Measurements from ENCODE around the gene FCHSD2. TPM values are rescaled to one million over a fixed set of nuclear protein-coding genes. Genes with fewer than 3 reads are reported as not detected.
A peak's percentile ranks its signal among the peaks of the same experiment; 100 is the strongest.
"Not testable (repeated sequence)": the region's sequence is repeated elsewhere in the genome, so short reads cannot be mapped to it uniquely, and the experiment has no call there.

FCHSD2 gene
- total RNA-seq, 2 donors from 2014 or later: 20.0 to 22.1 TPM

DNA sequence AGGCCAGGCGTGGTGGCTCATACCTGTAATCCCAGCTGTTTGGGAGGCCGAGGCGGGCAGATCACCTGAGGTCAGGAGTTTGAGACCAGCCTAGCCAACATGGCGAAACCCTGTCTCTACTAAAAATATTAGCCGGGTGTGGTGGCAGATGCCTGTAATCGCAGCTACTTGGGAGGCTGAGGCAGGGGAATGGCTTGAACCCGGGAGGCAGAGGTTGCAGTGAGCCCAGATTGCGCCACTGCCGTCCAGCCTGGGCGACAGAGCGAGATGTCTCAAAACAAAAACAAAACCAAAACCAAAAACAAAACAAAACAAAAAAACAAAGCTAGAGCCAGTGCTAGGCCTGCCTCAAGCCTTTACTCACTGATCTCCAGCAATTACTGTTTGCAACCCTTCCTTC, 314.5 kb downstream of the FCHSD2 start:
- not testable (repeated sequence) for ATAC-seq, DNase-seq
- intact Hi-C loops (cut with DNase I, micrococcal nuclease): loop anchor here in 1 of 2 donors (2.0 kb wide), 1 partner anchor 351 kb away; no protein-coding TSS in a partner anchor

DNA sequence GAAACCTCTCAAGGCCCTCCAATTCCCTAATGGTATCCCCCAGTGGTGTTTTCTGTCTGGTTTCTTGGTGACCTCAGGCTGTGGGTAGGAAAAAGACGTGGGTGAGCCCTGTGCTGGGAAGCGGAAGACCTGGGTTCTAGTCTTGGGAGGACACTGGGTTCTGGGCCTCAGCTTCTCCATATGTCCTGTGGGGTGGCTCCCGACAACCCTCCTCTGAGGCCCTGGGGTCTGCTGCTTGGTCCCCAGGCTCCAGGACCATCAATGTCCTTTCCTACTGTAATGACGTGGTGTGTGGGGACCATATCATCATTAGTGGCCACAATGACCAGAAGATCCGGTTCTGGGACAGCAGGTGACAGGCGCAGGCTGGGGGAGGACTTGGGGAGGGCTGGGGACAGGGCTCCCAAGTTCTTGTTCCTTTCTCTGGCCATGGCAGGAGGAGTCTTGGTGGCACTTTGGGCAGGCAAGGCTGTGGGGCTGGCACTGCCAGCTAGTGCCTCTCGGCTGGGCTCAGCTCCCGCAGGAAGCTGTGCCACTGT, 315.1 kb downstream of the FCHSD2 start:
- intact Hi-C loops (cut with DNase I, micrococcal nuclease): no loop called here
- ATAC-seq (no peak), DNase-seq (no peak)

DNA sequence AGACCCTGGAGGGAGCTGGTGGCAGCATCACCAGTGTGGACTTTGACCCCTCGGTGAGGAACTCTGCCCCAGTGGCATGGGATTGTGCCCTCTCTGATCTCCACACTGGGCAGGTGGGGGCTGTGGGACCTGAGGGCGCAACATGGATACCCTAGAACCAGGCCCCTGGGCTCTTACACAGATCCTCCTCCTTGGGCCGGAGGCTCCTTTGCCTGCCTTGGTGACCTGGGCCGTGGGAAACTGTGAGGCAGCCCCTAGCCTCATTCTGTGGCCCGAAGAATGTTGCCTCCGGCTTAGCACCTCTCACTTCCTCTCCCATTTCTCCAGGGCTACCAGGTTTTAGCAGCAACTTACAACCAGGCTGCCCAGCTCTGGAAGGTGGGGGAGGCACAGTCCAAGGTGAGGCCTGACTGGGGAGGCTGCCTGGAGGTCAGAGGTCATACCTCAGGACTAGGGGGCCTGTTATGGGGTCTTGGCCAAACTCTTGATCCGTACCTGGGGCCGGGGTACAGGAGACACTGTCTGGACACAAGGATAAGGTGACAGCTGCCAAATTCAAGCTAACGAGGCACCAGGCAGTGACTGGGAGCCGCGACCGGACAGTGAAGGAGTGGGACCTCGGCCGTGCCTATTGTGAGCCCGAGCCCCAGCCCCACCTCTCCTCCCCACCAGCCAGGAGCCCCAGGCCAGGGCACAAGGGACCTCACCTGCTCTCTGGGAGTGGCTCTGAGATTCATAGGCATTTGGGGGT, 315.8 kb downstream of the FCHSD2 start:
- DNase-seq (no peak), ATAC-seq (no peak)
- intact Hi-C loops (cut with DNase I, micrococcal nuclease): no loop called here

DNA sequence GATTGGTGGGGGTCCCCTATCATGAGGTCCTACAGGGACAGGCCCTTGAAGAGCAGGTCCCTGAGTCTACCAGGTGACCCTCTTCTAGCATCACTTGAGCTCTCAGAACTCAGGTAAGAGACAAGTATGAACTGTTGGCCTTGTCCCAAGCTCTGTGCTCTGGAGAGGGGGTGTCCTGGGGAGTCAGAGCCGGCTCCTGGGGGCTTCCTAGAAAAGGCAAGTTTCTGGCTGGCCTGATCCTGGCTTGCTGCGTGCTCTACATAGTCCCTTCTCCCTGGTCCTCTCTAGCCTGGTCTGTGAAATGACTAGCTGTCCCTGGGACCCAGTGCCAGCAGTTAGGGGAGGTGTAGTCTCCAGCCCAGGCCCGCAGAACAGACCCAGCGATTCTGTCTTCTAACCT, 316.5 kb downstream of the FCHSD2 start:
- intact Hi-C loops (cut with DNase I, micrococcal nuclease): no loop called here
- ATAC-seq: no peak
- DNase-seq: no peak

DNA sequence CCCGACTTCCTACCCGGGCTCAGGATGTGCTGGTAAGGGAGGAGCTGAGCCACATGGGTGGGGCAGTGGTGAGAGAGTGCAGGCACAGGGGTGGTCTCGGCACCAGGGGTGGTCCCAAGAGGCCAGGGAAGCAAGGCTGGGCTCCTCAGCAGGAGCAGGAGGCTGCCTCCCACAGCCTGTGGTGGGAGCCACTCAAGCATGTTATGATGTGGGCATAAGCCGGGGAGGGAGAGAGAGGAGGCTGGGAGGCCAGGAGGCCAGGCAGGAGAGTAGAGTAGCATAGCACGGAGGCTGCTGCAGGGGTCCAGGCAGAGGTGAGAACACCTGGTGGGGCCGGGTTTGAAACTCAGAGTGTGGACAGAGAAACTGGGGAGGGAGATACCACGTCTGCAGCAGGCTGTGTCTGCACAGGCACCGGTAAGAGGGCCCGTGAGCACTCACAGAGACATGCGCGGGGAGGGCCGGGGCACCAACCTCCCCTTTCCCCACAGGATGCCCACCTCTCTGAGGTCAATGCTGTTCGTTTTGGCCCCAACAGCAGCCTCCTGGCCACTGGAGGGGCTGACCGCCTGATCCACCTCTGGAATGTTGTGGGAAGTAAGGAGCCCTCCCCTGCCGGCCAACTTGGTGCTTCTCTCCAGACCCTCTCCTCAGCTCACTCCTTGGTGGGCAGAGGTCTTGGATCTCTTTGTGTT, 317.2 kb downstream of the FCHSD2 start:
- DNase-seq: no peak
- intact Hi-C loops (cut with DNase I, micrococcal nuclease): no loop called here
- no peak for ATAC-seq

DNA sequence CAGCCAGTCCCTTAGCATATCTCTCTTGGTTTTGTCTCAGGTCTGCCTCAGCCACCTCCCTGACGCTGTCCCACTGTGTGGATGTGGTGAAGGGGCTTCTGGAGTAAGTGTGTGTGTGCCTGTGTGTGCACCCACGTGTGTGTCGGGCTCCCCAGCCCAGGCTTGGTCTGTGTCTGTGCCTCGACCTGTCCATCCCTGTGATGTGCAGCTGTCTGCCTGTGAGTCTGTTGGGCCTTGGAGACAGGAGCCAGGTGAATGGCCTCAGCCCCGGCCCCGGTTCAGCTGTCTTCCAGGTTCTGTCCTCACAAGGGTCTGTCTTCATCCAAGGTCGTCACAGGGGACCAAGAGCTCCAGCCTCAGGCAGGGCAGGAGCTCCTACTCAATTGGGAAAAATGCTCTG, 318.1 kb downstream of the FCHSD2 start:
- DNase-seq (no peak), ATAC-seq (no peak)
- intact Hi-C loops (cut with DNase I, micrococcal nuclease): no loop called here

DNA sequence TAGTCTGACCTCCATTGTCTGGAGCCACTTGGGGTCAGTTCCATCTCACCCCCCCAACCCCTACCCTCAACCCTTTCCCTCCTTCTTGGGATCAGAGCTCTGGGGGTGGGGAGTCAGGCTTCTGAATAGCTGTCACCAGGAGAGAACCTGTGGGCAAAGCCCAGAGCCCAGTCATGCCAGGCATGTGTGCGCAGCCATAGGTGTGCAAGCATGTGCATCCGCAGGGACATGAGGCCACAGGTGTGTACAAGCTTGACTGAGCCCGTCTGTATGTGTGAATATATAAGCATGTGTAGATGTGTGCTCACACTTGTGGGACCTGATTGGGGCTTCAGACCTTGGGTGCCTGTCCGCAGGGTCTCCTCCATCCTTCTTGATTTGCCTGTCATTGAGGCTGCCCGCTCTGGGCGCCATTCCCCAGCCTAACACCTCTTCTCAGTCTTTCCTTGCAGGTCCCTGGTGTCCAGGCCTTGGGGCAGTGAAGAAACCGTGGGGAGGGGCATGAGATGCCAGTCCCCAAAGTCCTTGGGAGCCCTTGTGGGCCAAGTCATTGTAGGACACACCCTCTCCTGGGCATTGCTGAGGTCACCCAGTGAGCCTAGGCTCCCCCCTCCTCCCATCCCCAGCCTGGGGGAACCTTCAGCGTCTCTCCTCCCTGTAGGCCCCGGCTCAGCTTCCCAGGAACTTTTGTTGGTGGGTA, 318.9 kb downstream of the FCHSD2 start:
- DNase-seq: no peak
- no peak for ATAC-seq
- intact Hi-C loops (cut with DNase I, micrococcal nuclease): no loop called here

DNA sequence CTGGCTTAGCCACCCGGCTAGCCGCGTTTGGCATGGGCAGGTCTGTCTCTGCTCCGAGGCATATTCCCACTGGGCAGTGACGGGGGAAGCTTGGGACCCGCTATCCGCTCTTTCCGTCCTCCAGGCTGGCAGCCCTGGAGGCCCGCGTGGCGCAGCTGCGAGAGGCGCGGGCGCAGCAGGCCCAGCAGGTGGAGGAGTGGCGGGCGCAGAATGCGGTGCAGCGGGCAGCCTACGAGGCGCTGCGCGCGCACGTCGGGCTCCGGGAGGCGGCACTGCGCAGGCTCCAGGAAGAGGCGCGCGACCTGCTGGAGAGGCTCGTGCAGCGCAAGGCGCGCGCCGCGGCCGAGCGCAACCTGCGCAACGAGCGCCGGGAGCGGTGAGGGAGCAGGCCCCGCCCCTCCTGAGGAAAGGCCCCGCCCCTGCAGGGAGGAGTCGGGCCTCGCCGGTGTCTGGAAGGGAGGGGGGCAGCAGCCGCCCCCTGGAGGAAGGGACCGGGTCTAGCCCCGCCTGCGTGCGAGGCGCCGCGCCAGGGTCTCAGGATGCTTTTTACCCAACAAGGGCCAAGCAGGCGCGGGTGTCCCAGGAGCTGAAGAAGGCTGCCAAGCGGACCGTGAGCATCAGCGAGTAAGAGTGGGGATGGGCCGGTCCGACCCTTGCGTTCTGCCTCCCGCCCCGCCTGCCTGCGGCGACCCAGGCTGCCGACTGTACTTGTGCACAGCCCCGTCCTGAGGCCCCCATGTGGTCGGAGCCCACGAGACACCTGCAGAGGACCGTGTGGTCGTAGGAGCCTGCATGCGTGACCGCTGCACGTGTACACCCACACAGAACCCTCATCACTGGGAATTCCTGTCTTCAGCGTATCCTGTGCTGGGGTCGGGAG, 320.0 kb downstream of the FCHSD2 start:
- ATAC-seq (peak; percentile 91), DNase-seq (peak; percentile 84 to 93)
- intact Hi-C loops (cut with DNase I, micrococcal nuclease): no loop called here

DNA sequence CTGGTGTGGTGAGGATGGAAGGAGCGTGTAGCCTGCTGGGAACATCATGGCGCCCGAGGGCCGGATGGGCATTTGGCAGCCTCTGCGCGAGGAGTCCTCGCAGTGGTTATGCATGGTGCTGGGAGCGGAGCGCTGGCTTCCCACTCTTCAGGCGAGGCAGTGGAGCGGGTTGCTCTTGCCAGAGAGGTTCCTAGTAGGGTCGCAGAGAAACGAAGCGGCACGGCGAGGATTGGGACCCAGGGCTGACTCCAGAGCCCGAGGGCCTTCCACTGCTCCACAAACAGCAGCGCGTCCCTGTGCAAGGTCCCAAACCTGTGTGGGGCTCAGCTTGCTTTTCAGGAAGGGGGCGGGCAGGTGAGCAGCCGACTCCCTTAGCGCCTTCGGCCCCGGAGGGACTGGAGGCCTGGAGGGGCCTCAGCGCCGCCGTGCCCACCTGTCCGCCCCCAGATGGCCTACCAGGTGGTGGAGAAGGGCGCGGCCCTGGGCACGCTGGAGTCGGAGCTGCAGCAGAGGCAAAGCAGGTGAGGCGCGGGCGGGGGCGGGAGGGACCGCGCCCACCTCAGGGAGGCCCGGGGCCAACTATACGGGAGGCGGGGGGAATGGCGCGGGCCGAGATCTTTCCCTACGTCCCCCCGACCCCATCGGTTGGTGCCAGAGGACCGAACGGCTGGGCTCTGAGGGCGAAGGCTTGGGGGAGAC, 320.7 kb downstream of the FCHSD2 start:
- peak; percentile 70 for ATAC-seq
- intact Hi-C loops (cut with DNase I, micrococcal nuclease): no loop called here
- peak; percentile 62 to 66 for DNase-seq

DNA sequence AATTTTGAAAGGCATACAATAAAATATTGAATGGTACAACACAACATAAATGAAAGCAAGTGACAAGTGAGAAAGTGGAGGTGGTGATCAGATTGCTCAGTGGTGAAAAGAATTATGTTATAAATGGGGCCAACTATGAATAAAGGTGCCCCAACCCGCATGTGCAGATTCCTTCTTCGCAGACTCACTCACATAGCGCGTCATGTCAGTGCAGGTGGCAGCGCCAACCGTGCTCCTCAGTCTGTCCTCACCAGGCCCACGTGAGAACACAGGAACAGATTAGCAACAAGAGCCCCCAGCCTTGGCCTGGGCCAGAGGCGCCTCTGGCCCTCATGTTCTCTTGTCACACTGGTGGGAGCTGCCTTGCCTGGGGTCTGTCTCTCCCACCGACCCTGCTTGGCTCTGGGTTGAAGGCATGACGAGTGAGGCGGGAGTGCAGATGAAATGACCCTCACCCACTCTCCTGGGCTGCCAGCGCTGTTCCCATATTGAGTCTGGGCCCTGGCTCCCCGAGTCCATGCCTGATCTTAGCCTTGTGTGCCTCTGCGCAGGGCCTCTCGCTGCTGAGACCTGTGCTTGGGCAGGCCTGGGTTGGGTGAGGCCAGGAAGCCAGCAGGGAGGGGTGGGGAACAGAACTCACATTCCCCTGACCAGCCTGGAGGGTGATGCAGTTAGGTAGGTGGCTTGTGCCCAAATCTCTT, 321.5 kb downstream of the FCHSD2 start:
- no peak for ATAC-seq
- intact Hi-C loops (cut with DNase I, micrococcal nuclease): no loop called here
- no peak for DNase-seq

DNA sequence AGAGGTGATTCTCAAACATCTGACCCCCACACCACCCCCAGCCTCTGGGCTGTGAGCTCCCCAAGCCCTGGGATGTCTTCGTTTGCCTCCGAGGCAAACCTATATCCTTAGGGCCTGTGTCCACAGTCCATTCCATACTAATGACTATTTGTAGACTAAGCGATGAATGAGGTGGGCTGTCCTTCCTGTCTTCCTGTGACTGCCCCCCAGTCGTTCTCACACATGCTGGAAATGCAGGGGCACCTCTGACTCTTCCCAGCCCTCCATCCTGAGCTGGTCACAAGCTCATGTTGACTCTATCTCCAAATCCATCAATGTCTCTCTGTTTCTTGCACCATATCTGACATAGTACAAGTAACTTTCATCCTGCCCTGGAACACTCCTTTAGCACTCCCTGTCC, 323.1 kb downstream of the FCHSD2 start:
- intact Hi-C loops (cut with DNase I, micrococcal nuclease): no loop called here
- DNase-seq (no peak), ATAC-seq (no peak)

DNA sequence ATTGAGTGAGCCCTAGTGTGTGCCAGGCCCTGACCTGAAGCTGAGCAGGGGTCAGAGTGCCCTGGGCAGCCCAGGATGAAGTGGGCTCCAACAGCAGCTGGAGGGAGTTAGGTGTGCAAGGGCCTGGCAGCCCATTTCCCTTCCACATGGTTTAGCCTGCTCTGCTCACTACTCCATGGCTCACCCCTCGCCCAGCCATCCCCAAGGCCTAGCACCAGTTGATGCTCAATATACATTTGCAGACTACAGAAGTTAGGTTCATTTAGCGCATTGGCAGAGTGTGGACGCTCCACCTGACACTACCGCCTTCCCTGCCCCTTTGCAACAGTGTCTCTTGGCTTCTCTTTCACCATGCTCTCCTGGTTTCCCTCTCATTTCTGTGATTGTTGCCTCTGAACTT, 324.2 kb downstream of the FCHSD2 start:
- no peak for DNase-seq
- intact Hi-C loops (cut with DNase I, micrococcal nuclease): no loop called here
- ATAC-seq: no peak

DNA sequence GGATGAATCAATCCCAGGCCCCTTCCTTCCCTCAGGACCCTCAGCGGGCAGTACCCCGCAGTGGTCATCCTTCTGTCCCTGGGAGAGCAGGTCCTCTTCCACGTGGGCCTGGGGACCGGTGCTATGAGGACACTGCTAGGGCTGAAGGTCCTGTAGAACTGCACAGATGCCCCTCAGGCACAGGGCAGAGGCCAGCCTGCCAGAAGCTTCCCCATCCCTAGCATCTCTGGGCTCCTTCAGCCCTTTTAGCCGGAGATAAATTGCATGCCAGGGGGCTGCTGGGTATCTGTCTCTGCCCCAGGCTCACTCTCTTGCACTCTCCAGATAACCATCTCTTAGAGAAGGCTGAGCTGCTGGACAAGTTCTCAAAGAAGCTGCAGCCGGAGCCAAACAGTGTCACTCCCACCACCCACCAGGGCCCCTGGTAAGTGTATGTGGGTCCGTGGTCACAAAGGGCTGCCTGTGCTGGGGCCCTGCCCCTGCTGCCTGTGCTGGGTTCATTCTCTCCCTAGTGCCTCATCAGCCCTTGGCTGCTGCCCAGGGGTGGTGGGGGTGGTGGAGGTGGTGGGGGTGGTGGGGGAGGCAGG, 325.6 kb downstream of the FCHSD2 start:
- ATAC-seq (no peak), DNase-seq (no peak)
- intact Hi-C loops (cut with DNase I, micrococcal nuclease): no loop called here

DNA sequence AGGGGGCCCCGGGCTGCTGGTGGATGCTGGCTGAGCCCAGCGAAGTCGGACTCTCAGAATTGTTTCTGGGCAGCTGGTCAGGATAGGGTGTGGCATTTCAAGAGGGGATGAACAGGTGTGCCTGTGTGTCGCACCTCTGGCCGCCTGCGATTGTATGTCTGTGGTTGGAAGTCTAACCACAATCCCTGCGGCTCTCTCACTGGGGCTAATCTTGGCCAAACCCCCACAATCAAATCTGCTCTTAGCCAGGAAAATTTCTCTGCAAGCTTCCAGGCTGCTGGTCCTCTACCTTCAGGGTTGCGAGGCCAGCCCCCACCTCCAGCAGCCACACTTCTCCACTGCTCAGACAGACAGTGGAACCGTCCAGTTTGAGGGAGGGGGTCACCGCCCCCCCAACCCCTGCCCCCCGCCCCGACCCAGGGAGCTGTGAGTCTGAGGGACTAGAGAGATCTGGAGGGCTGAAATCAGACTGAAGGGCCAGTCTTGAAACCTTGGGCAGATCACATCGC, 327.0 kb downstream of the FCHSD2 start:
- no peak for DNase-seq
- peak; percentile 35 for ATAC-seq
- intact Hi-C loops (cut with DNase I, micrococcal nuclease): no loop called here

DNA sequence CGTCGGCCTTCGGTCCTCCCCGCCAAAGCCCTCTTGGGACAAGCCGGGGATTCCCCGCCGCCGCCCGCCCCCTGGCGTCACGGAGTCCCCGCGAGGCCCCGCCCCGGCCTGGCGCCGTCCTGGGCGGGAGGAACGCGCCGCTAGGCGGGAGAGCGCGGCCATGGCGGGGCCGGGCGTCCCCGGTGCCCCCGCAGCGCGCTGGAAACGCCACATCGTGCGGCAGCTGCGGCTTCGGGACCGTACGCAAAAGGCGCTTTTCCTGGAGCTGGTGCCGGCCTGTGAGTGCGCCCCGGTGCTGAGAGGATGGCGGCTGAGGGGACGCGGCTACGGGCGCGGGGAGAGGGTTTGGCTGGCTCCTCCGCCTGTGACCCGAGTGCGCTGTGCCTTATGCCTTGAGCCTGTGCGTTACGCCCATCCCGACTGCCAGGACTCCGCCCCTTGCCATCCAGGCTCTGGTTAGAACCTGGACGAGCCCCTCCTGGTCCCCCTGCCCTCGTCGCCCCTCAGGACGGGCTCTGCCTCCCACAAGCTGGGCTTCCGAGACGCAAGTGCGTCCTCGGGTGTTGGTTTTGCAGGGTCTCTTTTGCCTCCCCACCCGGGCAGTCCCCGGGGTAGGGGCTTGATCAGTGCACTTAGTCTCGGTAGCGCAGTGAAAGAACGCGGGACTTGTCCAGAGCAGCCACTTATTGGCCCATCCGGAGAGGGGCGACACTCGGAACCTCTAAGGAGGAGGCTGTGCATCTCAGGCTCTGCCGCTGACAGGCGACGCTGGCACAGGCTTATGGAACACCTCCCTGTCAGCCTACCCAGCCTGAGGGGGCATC, 327.6 kb downstream of the FCHSD2 start, which contains the start of gene ATG16L2:
Gene ATG16L2, plus strand, starts transcription at position 126 of the 824 bp plus-strand sequence. Its CDS starts 35 bp downstream, at position 161.
- intact Hi-C loops (cut with DNase I, micrococcal nuclease): loop anchor here in 1 of 2 donors (5.0 kb wide), 1 partner anchor 92 kb away; no protein-coding TSS in a partner anchor
- ATAC-seq (peak; percentile 86), DNase-seq (peak; percentile 83 to 91)

Data from left colon (tissue), 2 donors.